HUES6 (cell line): ENCODE measurements around the gene ANXA9.

Experiments
- H3K27ac ChIP-seq: 2 replicates; pipeline ENCODE4 v1.7.0; 2013; ENCODE audit warnings: low read depth, mild to moderate bottlenecking, low read length, inconsistent platforms
- H3K27me3 ChIP-seq: 2 replicates; pipeline ENCODE4 v1.6.1; 2013; ENCODE audit warnings: low read length; ENCODE audit not compliant: control insufficient read depth, insufficient read depth
- H3K36me3 ChIP-seq: 2 replicates; pipeline ENCODE4 v1.6.1; 2013; ENCODE audit warnings: low read length; ENCODE audit not compliant: control insufficient read depth, insufficient read depth
- H3K4me1 ChIP-seq: 2 replicates; pipeline ENCODE4 v1.6.1; 2013; ENCODE audit warnings: low read length; ENCODE audit not compliant: control insufficient read depth, insufficient read depth
- H3K4me3 ChIP-seq: 2 replicates; pipeline ENCODE4 v1.5.1; 2013; ENCODE audit warnings: low read depth, low read length
- H3K9ac ChIP-seq: one replicate; pipeline ENCODE4 v1.6.1; 2013; ENCODE audit warnings: mild to moderate bottlenecking, low read length
- H3K9me3 ChIP-seq: 2 replicates; pipeline ENCODE4 v1.6.1; 2013; ENCODE audit warnings: low read depth, low read length; ENCODE audit not compliant: control insufficient read depth, insufficient read depth

The ANXA9 gene

GRCh38 chr1:150997126-150997872 is 15.2 kb downstream of the ANXA9 start:
- Histone ChIP-seq H3K9me3 (no peaks in the 10 kb centered on the region), H3K27ac (no peak overlapping the region), H3K4me1 (0 out of 2 replicates have a peak, but pooled peaks cover 4% of the 10 kb centered on the region), H3K9ac (no peak overlapping the region), H3K4me3 (no peak overlapping the region), H3K36me3 (peaks cover 4% of the 10 kb centered on the region; the same call in 1 of the 2 replicates), H3K27me3 (no peaks in the 10 kb centered on the region)

- Histone ChIP-seq H3K4me1 (0 out of 2 replicates have a peak, but pooled peaks cover 4% of the 10 kb centered on the region), H3K27ac (no peak overlapping the region), H3K9ac (no peak overlapping the region), H3K9me3 (no peaks in the 10 kb centered on the region), H3K36me3 (peaks cover 4% of the 10 kb centered on the region; the same call in 1 of the 2 replicates), H3K4me3 (no peak overlapping the region), H3K27me3 (no peaks in the 10 kb centered on the region)
Observed at GRCh38 chr1:150997949-150998348, 15.9 kb downstream of the ANXA9 start.

DNA sequence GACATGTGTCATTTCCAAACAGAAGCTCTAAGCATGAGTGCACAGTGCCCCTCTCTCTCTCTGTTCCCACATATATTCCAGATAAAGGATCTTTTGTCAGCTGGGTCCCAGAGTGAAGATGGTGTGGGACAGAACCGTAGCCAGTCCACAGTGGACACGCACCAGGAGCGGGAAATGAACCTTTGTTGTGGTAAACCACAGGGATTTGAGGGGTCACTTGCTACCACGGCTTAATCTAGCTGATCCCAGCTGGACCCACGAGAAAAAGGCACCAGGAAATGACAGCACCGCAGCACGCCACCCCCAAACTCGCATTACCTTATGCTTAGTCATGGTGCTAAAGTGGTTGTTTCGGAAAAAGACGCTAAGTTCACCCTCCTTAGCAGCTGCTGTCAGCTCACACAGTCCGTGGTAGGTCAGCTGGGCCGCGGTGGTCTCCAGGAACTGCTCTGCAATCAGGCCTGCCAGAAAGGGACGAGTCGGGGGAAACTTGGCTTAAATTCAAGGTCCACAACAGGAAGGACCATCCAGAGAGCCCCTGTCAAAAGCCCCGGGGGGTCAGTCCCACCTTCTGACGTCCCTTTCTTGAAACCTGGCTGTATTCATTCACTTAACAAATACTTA is 17.1 kb downstream of the ANXA9 start:
- Histone ChIP-seq H3K4me1 (0 out of 2 replicates have a peak, but pooled peaks cover 4% of the 10 kb centered on the region), H3K4me3 (no peak overlapping the region), H3K27ac (no peak overlapping the region), H3K9me3 (no peaks in the 10 kb centered on the region), H3K9ac (no peak overlapping the region), H3K27me3 (no peaks in the 10 kb centered on the region), H3K36me3 (peaks cover 4% of the 10 kb centered on the region; the same call in 1 of the 2 replicates)

DNA sequence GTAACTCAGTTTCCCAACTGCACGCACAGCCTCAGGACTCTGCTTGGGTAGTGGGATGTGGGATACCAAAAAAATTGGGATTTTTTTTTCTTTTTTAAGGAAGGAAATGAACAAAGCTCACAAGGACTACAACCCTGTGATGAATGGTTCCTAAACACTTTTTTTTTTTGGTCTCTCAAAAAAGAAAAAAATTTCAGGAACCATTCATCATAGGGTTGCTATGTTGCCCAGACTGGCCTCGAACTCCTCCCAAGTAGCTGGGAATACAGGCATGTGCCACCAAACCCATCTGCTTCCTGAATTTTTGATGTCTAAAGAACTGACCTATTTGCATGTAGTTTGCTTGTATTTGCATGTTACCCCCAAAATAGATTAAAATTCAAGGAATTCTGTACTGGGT is 17.8 kb downstream of the ANXA9 start:
- no peak overlapping the region for H3K4me3 ChIP-seq
- 0 out of 2 replicates have a peak, but pooled peaks cover 4% of the 10 kb centered on the region for H3K4me1 ChIP-seq
- H3K27ac ChIP-seq, result no peak overlapping the region
- no peak overlapping the region for H3K9ac ChIP-seq
- no peaks in the 10 kb centered on the region for H3K27me3 ChIP-seq
- no peaks in the 10 kb centered on the region for H3K9me3 ChIP-seq
- H3K36me3 ChIP-seq, result peaks cover 4% of the 10 kb centered on the region; the same call in 1 of the 2 replicates

DNA sequence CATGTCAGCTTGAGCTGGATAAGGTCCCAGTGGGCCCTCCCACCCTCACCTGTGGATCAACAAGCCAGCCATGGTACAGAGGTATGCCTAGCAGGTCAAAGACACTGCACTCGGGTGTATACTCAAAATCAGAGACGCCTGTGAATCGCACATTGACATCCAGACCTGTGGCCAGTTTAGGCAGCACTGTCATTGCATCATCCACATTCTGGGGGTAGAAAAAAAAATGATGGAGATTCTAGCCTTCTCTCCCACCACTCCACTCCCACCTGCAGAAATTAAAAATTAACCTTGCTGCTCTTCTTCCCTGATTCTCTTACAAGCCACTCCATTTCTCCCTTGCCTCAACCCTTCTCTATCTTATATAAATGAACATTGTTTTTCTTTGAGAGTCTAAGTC is 18.3 kb downstream of the ANXA9 start:
- Histone ChIP-seq H3K27ac (no peak overlapping the region), H3K27me3 (no peaks in the 10 kb centered on the region)

DNA sequence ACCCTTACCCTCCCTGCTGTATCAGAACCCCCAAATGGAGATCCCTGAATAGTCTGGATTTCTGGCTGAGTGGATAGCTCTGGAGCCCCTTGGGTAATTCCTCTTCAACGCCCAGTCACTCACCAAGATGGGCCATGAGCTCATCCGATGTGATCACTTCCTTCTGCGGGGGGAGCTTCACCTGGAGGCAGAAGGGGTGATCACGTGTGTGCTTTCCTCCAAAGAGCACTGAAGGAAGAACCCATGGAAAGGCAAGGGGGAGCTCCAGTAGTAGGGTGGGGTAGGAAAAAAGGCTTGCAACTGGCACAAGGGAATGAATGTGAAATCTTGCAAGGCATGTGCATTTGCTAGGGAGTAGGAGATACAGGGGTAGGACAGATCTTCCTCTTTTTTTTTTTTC is 19.5 kb downstream of the ANXA9 start:
- Histone ChIP-seq H3K36me3 (peaks cover 4% of the 10 kb centered on the region; the same call in 1 of the 2 replicates), H3K27ac (no peak overlapping the region), H3K4me1 (peaks cover 13% of the 10 kb centered on the region), H3K9ac (no peak overlapping the region), H3K4me3 (no peak overlapping the region), H3K9me3 (no peaks in the 10 kb centered on the region), H3K27me3 (no peaks in the 10 kb centered on the region)

More for the DNA sequence above, 18.3 kb downstream of the ANXA9 start:
- no peak overlapping the region for H3K9ac ChIP-seq
- no peaks in the 10 kb centered on the region for H3K9me3 ChIP-seq
- H3K4me3 ChIP-seq, result no peak overlapping the region
- peaks cover 4% of the 10 kb centered on the region; the same call in 1 of the 2 replicates for H3K36me3 ChIP-seq
- H3K4me1 ChIP-seq, result peaks cover 5% of the 10 kb centered on the region

GRCh38 chr1:151002051-151002450 is 20.0 kb downstream of the ANXA9 start:
- H3K4me1 ChIP-seq, result peaks cover 16% of the 10 kb centered on the region
- no peaks in the 10 kb centered on the region for H3K9me3 ChIP-seq
- no peaks in the 10 kb centered on the region for H3K27me3 ChIP-seq
- H3K9ac ChIP-seq, result no peak overlapping the region
- H3K27ac ChIP-seq, result no peak overlapping the region
- H3K36me3 ChIP-seq, result peaks cover under 1% of the 10 kb centered on the region; the same call in 1 of the 2 replicates
- no peak overlapping the region for H3K4me3 ChIP-seq

GRCh38 chr1:151002611-151003010 is 20.5 kb downstream of the ANXA9 start:
- H3K27me3 ChIP-seq, result no peaks in the 10 kb centered on the region
- no peak overlapping the region for H3K27ac ChIP-seq
- H3K4me1 ChIP-seq, result peaks cover 19% of the 10 kb centered on the region
- H3K9me3 ChIP-seq, result no peaks in the 10 kb centered on the region
- H3K9ac ChIP-seq, result no peak overlapping the region
- H3K4me3 ChIP-seq, result no peak overlapping the region
- H3K36me3 ChIP-seq, result no peaks in the 10 kb centered on the region; the same call in 1 of the 2 replicates

GRCh38 chr1:151003180-151003579 is 21.1 kb downstream of the ANXA9 start:
- Histone ChIP-seq H3K27me3 (no peaks in the 10 kb centered on the region), H3K4me1 (peaks cover 24% of the 10 kb centered on the region), H3K9ac (no peak overlapping the region), H3K4me3 (no peak overlapping the region), H3K9me3 (no peaks in the 10 kb centered on the region), H3K27ac (no peak overlapping the region), H3K36me3 (no peaks in the 10 kb centered on the region)

DNA sequence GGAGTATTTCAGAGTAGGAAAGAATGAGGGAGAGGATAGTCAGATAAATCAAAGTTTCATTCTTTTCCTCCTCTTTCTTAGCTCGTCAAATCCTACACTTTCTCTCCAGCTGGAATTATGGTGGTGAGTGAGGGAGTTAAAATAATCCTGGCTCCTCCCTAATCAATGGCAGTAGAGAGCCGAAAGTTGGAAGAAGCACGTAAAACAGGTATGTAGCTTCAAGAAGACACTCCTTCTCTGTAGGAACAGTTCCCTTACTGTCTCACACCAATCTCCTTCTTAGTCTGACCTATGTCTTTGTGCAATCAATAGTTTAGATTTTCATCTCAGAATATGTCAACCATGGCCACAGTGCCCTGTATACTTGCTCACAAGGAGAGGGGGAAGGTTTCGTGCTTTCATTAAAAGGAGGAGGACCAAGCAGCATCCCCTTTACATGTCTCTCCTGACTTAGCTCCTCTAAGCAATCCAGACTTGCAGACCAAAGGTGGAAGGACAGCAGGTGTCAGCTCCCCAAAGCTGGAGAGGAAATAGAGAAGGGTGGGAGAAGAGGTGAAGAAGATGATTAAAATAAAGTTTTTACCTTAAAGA is 23.7 kb downstream of the ANXA9 start:
- Histone ChIP-seq H3K4me3 (peak overlapping the region; percentile 56), H3K9me3 (no peaks in the 10 kb centered on the region), H3K27me3 (no peaks in the 10 kb centered on the region), H3K36me3 (no peaks in the 10 kb centered on the region), H3K9ac (no peak overlapping the region), H3K4me1 (peaks cover 28% of the 10 kb centered on the region), H3K27ac (no peak overlapping the region)
